UCSD-AML1 (cell line): ENCODE data around the gene PSG1.
"Not testable (repeated sequence)": the region's sequence is repeated elsewhere in the genome, so short reads cannot be mapped to it uniquely, and the experiment has no call there.

Source experiments
- DNase-seq: peaks from one replicate; lab custom pipeline; 2025; ENCODE audit not compliant: unreplicated experiment; lab: John Stamatoyannopoulos, UW

Gene PSG1

DNA sequence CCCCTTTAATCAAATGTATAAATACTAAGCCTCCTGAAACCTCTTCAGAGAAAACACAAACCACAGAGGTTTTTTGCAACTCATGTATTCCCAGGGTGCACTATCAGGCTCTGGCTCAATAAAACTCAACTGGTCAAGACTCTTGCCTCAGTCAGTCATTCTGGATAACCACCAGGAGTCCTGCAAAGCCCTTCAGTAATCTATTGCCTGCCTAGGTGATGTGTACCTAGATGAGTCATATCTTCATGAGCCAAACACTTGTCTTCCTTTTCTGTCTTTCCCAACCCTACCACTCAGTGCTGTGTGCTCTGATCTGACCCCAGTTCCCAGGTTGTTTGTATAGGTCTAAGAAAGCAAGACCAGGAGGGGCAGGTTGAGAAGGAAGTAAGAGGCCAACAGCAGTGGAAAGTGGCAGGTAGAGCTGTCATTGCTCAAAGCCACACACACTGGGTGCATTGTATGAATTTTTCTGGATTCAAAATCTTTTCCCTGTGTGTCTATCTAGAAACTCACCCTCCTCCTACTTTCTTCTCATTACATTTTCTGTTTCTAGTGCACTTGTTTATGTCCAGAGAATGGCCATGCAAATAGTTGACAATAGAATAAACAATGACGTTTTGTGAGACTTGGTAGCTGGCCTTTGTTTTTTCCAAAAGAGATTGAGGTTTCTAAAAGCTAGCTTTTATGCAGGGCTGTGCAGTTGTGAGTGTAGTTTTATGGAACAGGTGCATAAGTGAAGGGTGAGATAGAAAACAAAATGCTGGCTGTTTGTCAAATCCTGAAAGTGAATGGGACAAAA lies 48.1 kb downstream of the PSG1 start:
- DNase-seq, result no peak

DNA sequence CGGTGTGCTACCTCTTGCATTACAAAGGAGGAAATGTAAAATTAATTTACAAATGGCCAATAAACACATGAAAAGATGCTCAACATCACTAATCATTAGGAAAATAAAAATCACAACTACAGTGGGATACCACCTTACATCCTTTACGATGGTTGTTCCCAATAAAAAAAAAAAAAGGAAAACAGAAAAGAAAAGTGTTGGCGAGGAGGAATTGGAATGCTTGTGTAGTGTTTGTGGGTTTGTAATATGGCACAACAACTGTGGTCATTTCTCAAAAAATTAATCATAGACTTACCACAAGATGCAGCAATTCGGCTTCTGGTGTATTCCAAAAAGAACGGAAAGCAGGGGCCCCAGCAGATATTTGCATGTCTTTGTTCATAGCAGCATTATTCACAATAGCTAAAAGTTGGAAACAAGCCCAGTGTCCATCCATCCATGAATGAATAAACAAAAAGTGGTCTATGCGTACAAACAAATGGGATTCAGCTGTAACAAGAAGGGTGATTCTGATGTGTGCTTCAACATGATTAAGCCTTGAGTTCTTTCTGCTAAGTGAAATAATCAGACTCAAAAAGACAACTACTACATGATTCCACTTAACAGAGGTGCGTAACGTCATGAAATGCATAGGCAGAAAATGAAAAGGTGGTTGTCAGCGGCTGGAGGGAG lies 58.1 kb downstream of the PSG1 start:
- DNase-seq, result not testable (repeated sequence)

GRCh38 chr19:42819960-42820650 lies 59.4 kb downstream of the PSG1 start:
- DNase-seq, result not testable (repeated sequence)

DNA sequence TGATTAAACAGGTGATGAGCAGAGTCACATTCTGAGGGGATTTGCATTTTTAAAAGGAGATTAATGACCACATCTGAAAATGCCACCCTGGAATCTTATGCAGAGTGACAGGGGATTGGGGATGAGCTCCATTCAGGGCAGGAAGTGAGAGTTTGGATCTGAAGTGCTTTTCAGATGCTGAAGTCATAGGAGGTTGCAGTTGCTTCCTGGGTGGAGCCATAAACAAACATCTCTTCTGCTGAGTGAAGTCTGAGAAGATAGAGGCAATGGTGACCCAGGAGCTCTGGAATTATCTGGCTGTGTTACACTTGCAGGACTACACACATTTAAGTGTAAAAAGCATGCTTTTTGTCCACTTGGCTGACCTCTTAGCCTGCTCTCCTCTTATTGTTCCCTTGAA lies 62.6 kb downstream of the PSG1 start:
- DNase-seq, result no peak
